ENCODE results near the gene OR6B1.

OR6B1 gene

GRCh38 chr7:143978585-143978984, 21.5 kb upstream of the OR6B1 start:
- H3K9ac ChIP-seq (ENCODE audit: low read depth, low read length), result no peak overlapping the region
- H3K9me3 ChIP-seq (ENCODE audit: control insufficient read depth, insufficient read depth, low read length), result no peaks in the 10 kb centered on the region
- H3K27ac ChIP-seq (ENCODE audit: low read depth, low read length), result no peak overlapping the region
- H3K4me3 ChIP-seq (ENCODE audit: low read depth, low read length), result no peak overlapping the region
- H3K36me3 ChIP-seq (ENCODE audit: control insufficient read depth, insufficient read depth, low read length), result no peaks in the 10 kb centered on the region
- no peaks in the 10 kb centered on the region for H3K27me3 ChIP-seq (ENCODE audit: control insufficient read depth, insufficient read depth, low read length)
- H3K4me1 ChIP-seq (ENCODE audit: control insufficient read depth, insufficient read depth, low read length), result no peaks in the 10 kb centered on the region

GRCh38 chr7:143979359-143979758, 20.8 kb upstream of the OR6B1 start:
- Histone ChIP-seq H3K36me3 (ENCODE audit: control insufficient read depth, insufficient read depth, low read length) (no peaks in the 10 kb centered on the region), H3K9me3 (ENCODE audit: control insufficient read depth, insufficient read depth, low read length) (no peaks in the 10 kb centered on the region), H3K27ac (ENCODE audit: low read depth, low read length) (no peak overlapping the region), H3K4me3 (ENCODE audit: low read depth, low read length) (no peak overlapping the region), H3K27me3 (ENCODE audit: control insufficient read depth, insufficient read depth, low read length) (no peaks in the 10 kb centered on the region), H3K9ac (ENCODE audit: low read depth, low read length) (no peak overlapping the region), H3K4me1 (ENCODE audit: control insufficient read depth, insufficient read depth, low read length) (no peaks in the 10 kb centered on the region)

- Histone ChIP-seq H3K36me3 (ENCODE audit: control insufficient read depth, insufficient read depth, low read length) (no peaks in the 10 kb centered on the region), H3K27ac (ENCODE audit: low read depth, low read length) (no peak overlapping the region), H3K4me1 (ENCODE audit: control insufficient read depth, insufficient read depth, low read length) (no peaks in the 10 kb centered on the region), H3K27me3 (ENCODE audit: control insufficient read depth, insufficient read depth, low read length) (no peaks in the 10 kb centered on the region), H3K4me3 (ENCODE audit: low read depth, low read length) (no peak overlapping the region), H3K9ac (ENCODE audit: low read depth, low read length) (no peak overlapping the region), H3K9me3 (ENCODE audit: control insufficient read depth, insufficient read depth, low read length) (no peaks in the 10 kb centered on the region)
These were observed 20.1 kb upstream of the OR6B1 start for GRCh38 chr7:143979998-143980397.

- H3K27ac ChIP-seq (ENCODE audit: low read depth, low read length), result no peak overlapping the region
- no peaks in the 10 kb centered on the region for H3K4me1 ChIP-seq (ENCODE audit: control insufficient read depth, insufficient read depth, low read length)
- H3K4me3 ChIP-seq (ENCODE audit: low read depth, low read length), result no peak overlapping the region
- no peaks in the 10 kb centered on the region for H3K9me3 ChIP-seq (ENCODE audit: control insufficient read depth, insufficient read depth, low read length)
- no peaks in the 10 kb centered on the region for H3K36me3 ChIP-seq (ENCODE audit: control insufficient read depth, insufficient read depth, low read length)
- no peak overlapping the region for H3K9ac ChIP-seq (ENCODE audit: low read depth, low read length)
- no peaks in the 10 kb centered on the region for H3K27me3 ChIP-seq (ENCODE audit: control insufficient read depth, insufficient read depth, low read length)
These were observed 19.2 kb upstream of the OR6B1 start for GRCh38 chr7:143980746-143981510.

GRCh38 chr7:143983960-143984359, 16.2 kb upstream of the OR6B1 start:
- Histone ChIP-seq H3K27ac (ENCODE audit: low read depth, low read length) (no peak overlapping the region), H3K36me3 (ENCODE audit: control insufficient read depth, insufficient read depth, low read length) (no peaks in the 10 kb centered on the region), H3K4me3 (ENCODE audit: low read depth, low read length) (no peak overlapping the region), H3K4me1 (ENCODE audit: control insufficient read depth, insufficient read depth, low read length) (no peaks in the 10 kb centered on the region), H3K9ac (ENCODE audit: low read depth, low read length) (no peak overlapping the region), H3K9me3 (ENCODE audit: control insufficient read depth, insufficient read depth, low read length) (no peaks in the 10 kb centered on the region), H3K27me3 (ENCODE audit: control insufficient read depth, insufficient read depth, low read length) (no peaks in the 10 kb centered on the region)

GRCh38 chr7:143987513-143987912, 12.6 kb upstream of the OR6B1 start:
- no peak overlapping the region for H3K4me3 ChIP-seq (ENCODE audit: low read depth, low read length)
- no peaks in the 10 kb centered on the region for H3K4me1 ChIP-seq (ENCODE audit: control insufficient read depth, insufficient read depth, low read length)

GRCh38 chr7:143988976-143989745, 11.0 kb upstream of the OR6B1 start:
- Histone ChIP-seq H3K27ac (ENCODE audit: low read depth, low read length) (no peak overlapping the region), H3K9me3 (ENCODE audit: control insufficient read depth, insufficient read depth, low read length) (peaks cover 8% of the 10 kb centered on the region; the same call in 1 of the 2 replicates), H3K9ac (ENCODE audit: low read depth, low read length) (no peak overlapping the region), H3K4me3 (ENCODE audit: low read depth, low read length) (no peak overlapping the region), H3K36me3 (ENCODE audit: control insufficient read depth, insufficient read depth, low read length) (no peaks in the 10 kb centered on the region), H3K27me3 (ENCODE audit: control insufficient read depth, insufficient read depth, low read length) (no peaks in the 10 kb centered on the region), H3K4me1 (ENCODE audit: control insufficient read depth, insufficient read depth, low read length) (no peaks in the 10 kb centered on the region)

More at GRCh38 chr7:143987513-143987912, 12.6 kb upstream of the OR6B1 start:
- Histone ChIP-seq H3K9me3 (ENCODE audit: control insufficient read depth, insufficient read depth, low read length) (peaks cover 8% of the 10 kb centered on the region; the same call in 1 of the 2 replicates), H3K27me3 (ENCODE audit: control insufficient read depth, insufficient read depth, low read length) (no peaks in the 10 kb centered on the region), H3K9ac (ENCODE audit: low read depth, low read length) (no peak overlapping the region), H3K36me3 (ENCODE audit: control insufficient read depth, insufficient read depth, low read length) (no peaks in the 10 kb centered on the region), H3K27ac (ENCODE audit: low read depth, low read length) (no peak overlapping the region)

- Histone ChIP-seq H3K27me3 (ENCODE audit: control insufficient read depth, insufficient read depth, low read length) (no peaks in the 10 kb centered on the region), H3K9me3 (ENCODE audit: control insufficient read depth, insufficient read depth, low read length) (peaks cover 8% of the 10 kb centered on the region; the same call in 1 of the 2 replicates), H3K27ac (ENCODE audit: low read depth, low read length) (no peak overlapping the region), H3K36me3 (ENCODE audit: control insufficient read depth, insufficient read depth, low read length) (no peaks in the 10 kb centered on the region), H3K4me1 (ENCODE audit: control insufficient read depth, insufficient read depth, low read length) (no peaks in the 10 kb centered on the region), H3K9ac (ENCODE audit: low read depth, low read length) (no peak overlapping the region), H3K4me3 (ENCODE audit: low read depth, low read length) (no peak overlapping the region)
These were observed 7.5 kb upstream of the OR6B1 start for GRCh38 chr7:143992670-143993069.

GRCh38 chr7:143993924-143994323, 6.2 kb upstream of the OR6B1 start:
- Histone ChIP-seq H3K36me3 (ENCODE audit: control insufficient read depth, insufficient read depth, low read length) (no peaks in the 10 kb centered on the region), H3K4me1 (ENCODE audit: control insufficient read depth, insufficient read depth, low read length) (no peaks in the 10 kb centered on the region), H3K9ac (ENCODE audit: low read depth, low read length) (no peak overlapping the region), H3K9me3 (ENCODE audit: control insufficient read depth, insufficient read depth, low read length) (peaks cover 8% of the 10 kb centered on the region; the same call in 1 of the 2 replicates), H3K27ac (ENCODE audit: low read depth, low read length) (no peak overlapping the region), H3K4me3 (ENCODE audit: low read depth, low read length) (no peak overlapping the region), H3K27me3 (ENCODE audit: control insufficient read depth, insufficient read depth, low read length) (no peaks in the 10 kb centered on the region)

- no peaks in the 10 kb centered on the region for H3K27me3 ChIP-seq (ENCODE audit: control insufficient read depth, insufficient read depth, low read length)
- no peak overlapping the region for H3K27ac ChIP-seq (ENCODE audit: low read depth, low read length)
- no peak overlapping the region for H3K4me3 ChIP-seq (ENCODE audit: low read depth, low read length)
- no peaks in the 10 kb centered on the region for H3K36me3 ChIP-seq (ENCODE audit: control insufficient read depth, insufficient read depth, low read length)
- H3K9ac ChIP-seq (ENCODE audit: low read depth, low read length), result no peak overlapping the region
- H3K9me3 ChIP-seq (ENCODE audit: control insufficient read depth, insufficient read depth, low read length), result no peaks in the 10 kb centered on the region
- no peaks in the 10 kb centered on the region for H3K4me1 ChIP-seq (ENCODE audit: control insufficient read depth, insufficient read depth, low read length)
These were observed 1.4 kb downstream of the OR6B1 start for GRCh38 chr7:144001543-144001942.

- no peaks in the 10 kb centered on the region for H3K4me1 ChIP-seq (ENCODE audit: control insufficient read depth, insufficient read depth, low read length)
- H3K27me3 ChIP-seq (ENCODE audit: control insufficient read depth, insufficient read depth, low read length), result no peaks in the 10 kb centered on the region
- H3K4me3 ChIP-seq (ENCODE audit: low read depth, low read length), result no peak overlapping the region
- H3K36me3 ChIP-seq (ENCODE audit: control insufficient read depth, insufficient read depth, low read length), result no peaks in the 10 kb centered on the region
- no peak overlapping the region for H3K27ac ChIP-seq (ENCODE audit: low read depth, low read length)
- no peak overlapping the region for H3K9ac ChIP-seq (ENCODE audit: low read depth, low read length)
- peaks cover 14% of the 10 kb centered on the region for H3K9me3 ChIP-seq (ENCODE audit: control insufficient read depth, insufficient read depth, low read length)
These were observed 4.6 kb downstream of the OR6B1 start for GRCh38 chr7:144004703-144005102.

All from HUES48 (cell line).